ENCODE measurements around the gene SNIP1.

DNA sequence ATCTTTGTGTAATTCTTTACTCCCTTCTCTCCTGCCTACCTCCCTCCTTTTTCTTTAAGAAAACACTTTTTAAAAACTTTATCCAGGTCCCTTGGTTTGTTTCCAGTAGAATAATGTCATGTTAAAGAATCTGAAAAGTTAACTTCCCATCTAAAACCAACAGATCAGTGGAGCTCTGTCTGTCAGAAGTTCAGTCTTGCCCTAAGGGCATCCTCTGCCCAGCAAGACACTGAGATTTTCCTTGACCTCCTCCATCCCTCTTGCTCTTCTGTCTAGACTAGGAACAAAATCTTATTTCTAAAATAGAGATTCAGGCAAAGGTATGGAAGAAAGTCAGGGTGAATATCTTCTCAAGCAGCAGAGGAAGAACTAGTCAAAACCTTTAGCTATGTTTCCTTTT is 47.3 kb upstream of the SNIP1 start:
- TF ChIP-seq, protein P1, sequence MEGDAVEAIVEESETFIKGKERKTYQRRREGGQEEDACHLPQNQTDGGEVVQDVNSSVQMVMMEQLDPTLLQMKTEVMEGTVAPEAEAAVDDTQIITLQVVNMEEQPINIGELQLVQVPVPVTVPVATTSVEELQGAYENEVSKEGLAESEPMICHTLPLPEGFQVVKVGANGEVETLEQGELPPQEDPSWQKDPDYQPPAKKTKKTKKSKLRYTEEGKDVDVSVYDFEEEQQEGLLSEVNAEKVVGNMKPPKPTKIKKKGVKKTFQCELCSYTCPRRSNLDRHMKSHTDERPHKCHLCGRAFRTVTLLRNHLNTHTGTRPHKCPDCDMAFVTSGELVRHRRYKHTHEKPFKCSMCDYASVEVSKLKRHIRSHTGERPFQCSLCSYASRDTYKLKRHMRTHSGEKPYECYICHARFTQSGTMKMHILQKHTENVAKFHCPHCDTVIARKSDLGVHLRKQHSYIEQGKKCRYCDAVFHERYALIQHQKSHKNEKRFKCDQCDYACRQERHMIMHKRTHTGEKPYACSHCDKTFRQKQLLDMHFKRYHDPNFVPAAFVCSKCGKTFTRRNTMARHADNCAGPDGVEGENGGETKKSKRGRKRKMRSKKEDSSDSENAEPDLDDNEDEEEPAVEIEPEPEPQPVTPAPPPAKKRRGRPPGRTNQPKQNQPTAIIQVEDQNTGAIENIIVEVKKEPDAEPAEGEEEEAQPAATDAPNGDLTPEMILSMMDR (IDR thresholded peaks at IDR 0.05) = no peak
- TF ChIP-seq POLR2A (IDR thresholded peaks at IDR 0.05) = no peak
